Activated T-cell treated with anti-CD3 and anti-CD28 coated beads for 4 hours (primary cell): Measurements from ENCODE around the gene PRRX1.

Experiments used
- DNase-seq: peaks from one replicate; pipeline ENCODE4 v3.0.0-alpha.2; 2020

Gene PRRX1

GRCh38 chr1:170692866-170693575, 29.1 kb downstream of the PRRX1 start:
- DNase-seq: no peak

GRCh38 chr1:170694172-170694926, 30.4 kb downstream of the PRRX1 start:
- DNase-seq: no peak

- no peak for DNase-seq
Measured at GRCh38 chr1:170695955-170696590, 32.1 kb downstream of the PRRX1 start.

GRCh38 chr1:170696591-170697290, 32.8 kb downstream of the PRRX1 start:
- DNase-seq: no peak

- no peak for DNase-seq
Measured at GRCh38 chr1:170697316-170697715, 33.4 kb downstream of the PRRX1 start.

GRCh38 chr1:170698301-170699275, 34.7 kb downstream of the PRRX1 start:
- no peak for DNase-seq

- no peak for DNase-seq
Measured at GRCh38 chr1:170699696-170700095, 35.8 kb downstream of the PRRX1 start.

GRCh38 chr1:170700842-170701615, 37.1 kb downstream of the PRRX1 start:
- no peak for DNase-seq

GRCh38 chr1:170701962-170702361, 38.0 kb downstream of the PRRX1 start:
- no peak for DNase-seq

GRCh38 chr1:170703591-170703990, 39.7 kb downstream of the PRRX1 start:
- no peak for DNase-seq

- no peak for DNase-seq
Measured at GRCh38 chr1:170704256-170704655, 40.3 kb downstream of the PRRX1 start.

GRCh38 chr1:170705981-170706380, 42.0 kb downstream of the PRRX1 start:
- DNase-seq: no peak

- no peak for DNase-seq
Measured at GRCh38 chr1:170707117-170707516, 43.2 kb downstream of the PRRX1 start.

GRCh38 chr1:170707959-170708655, 44.2 kb downstream of the PRRX1 start:
- DNase-seq: no peak

- DNase-seq: no peak
Measured at GRCh38 chr1:170711682-170712081, 47.8 kb downstream of the PRRX1 start.

- no peak for DNase-seq
Measured at GRCh38 chr1:170714163-170714562, 50.2 kb downstream of the PRRX1 start.

GRCh38 chr1:170714938-170715337, 51.0 kb downstream of the PRRX1 start:
- DNase-seq: no peak

GRCh38 chr1:170716835-170717429, 53.0 kb downstream of the PRRX1 start:
- no peak for DNase-seq

GRCh38 chr1:170720661-170721060, 56.7 kb downstream of the PRRX1 start:
- DNase-seq: no peak

- no peak for DNase-seq
Measured at GRCh38 chr1:170721621-170722020, 57.7 kb downstream of the PRRX1 start.
